Panc1 (cell line): ENCODE measurements around the gene NECAB2. TPM values are rescaled to one million over a fixed set of nuclear protein-coding genes. Genes with fewer than 3 reads are reported as not detected.

Experiments
- ATAC-seq: fragments of 200-7000 bp; cut with Tn5 transposase; 2 replicates; pipeline ENCODE4 v1.9.1; 2020; ENCODE audit warnings: mild to moderate bottlenecking, moderate library complexity
- BruUV-seq: library from RNA; stranded (reverse); fragments of 400-500 nt; replicated peaks from 2 replicates; lab custom pipeline; 2021; lab: Mats Ljungman, UMichigan
- CTCF ChIA-PET: fragments of 300-600 bp; sonication (Branson Sonifier 250); formaldehyde crosslinking; loops from one replicate; lab custom pipeline; 2022; ENCODE audit warnings: antibody characterized with exemption; lab: Charles Lee
- POLR2A ChIA-PET: fragments of 300-600 bp; sonication (Branson Sonifier 250); formaldehyde crosslinking; loops from one replicate; lab custom pipeline; 2022; ENCODE audit warnings: antibody characterized with exemption; lab: Charles Lee
- DNase-seq: peaks from one replicate; pipeline ENCODE4 v3.0.0-alpha.2; 2010; ENCODE audit warnings: low read depth, low spot score
- H3K27ac ChIP-seq: 2 replicates; pipeline ENCODE4 v1.5.1; 2011; ENCODE audit warnings: mild to moderate bottlenecking, low read length, inconsistent platforms
- H3K27me3 ChIP-seq: fragments of 200-500 bp; sonication (Bioruptor generic); 2 replicates; pipeline ENCODE4 v1.6.0; 2014; ENCODE audit warnings: low read length, inconsistent platforms; ENCODE audit not compliant: control insufficient read depth, insufficient read depth
- H3K36me3 ChIP-seq: fragments of 200-500 bp; sonication (Bioruptor generic); 2 replicates; pipeline ENCODE4 v1.5.1; 2014; ENCODE audit warnings: inconsistent platforms, mild to moderate bottlenecking, low read length, moderate library complexity; ENCODE audit not compliant: control insufficient read depth, insufficient read depth
- H3K4me1 ChIP-seq: 2 replicates; pipeline ENCODE4 v1.5.1; 2011; ENCODE audit warnings: inconsistent platforms, mild to moderate bottlenecking, low read length, moderate library complexity; ENCODE audit not compliant: control insufficient read depth, insufficient read depth
- H3K4me3 ChIP-seq, 2 experiments: 2 replicates each; pipeline ENCODE4 v1.5.1; 2011 to 2012; ENCODE audit warnings: low read depth in 2 of 2, low read length in 2 of 2, mild to moderate bottlenecking in 2 of 2, inconsistent platforms in 1 of 2, moderate library complexity in 1 of 2
- H3K9me3 ChIP-seq: fragments of 200-500 bp; sonication (Bioruptor generic); 2 replicates; pipeline ENCODE4 v1.5.1; 2014; ENCODE audit warnings: low read depth, mild to moderate bottlenecking, inconsistent platforms, low read length, moderate library complexity; ENCODE audit not compliant: control insufficient read depth, insufficient read depth
- POLR2AphosphoS5 ChIP-seq: IDR thresholded peaks from 2 replicates; pipeline ENCODE4 v1.6.1; 2012; ENCODE audit warnings: mild to moderate bottlenecking, low read depth, low read length, moderate library complexity
- REST ChIP-seq, 2 experiments: IDR thresholded peaks; 2 replicates each; pipeline ENCODE4 v1.6.1; 2011 to 2012; ENCODE audit warnings: low read depth in 2 of 2, control low read depth in 1 of 2, low read length in 1 of 2, mild to moderate bottlenecking in 1 of 2, moderate library complexity in 1 of 2; ENCODE audit not compliant: insufficient read depth in 1 of 2
- SIN3A ChIP-seq: IDR thresholded peaks from 2 replicates; pipeline ENCODE4 v1.6.1; 2012; ENCODE audit warnings: low read depth, mild to moderate bottlenecking, low read length, moderate library complexity, borderline replicate concordance; ENCODE audit not compliant: insufficient read depth
- TCF7L2 ChIP-seq: IDR thresholded peaks from 2 replicates; pipeline ENCODE4 v1.6.1; 2011; ENCODE audit warnings: mild to moderate bottlenecking, low read depth, low read length, inconsistent platforms
- in situ Hi-C: cut with HindIII; loops from 2 replicates; pipeline ENCODE4 v1.10.0; 2016; ENCODE audit warnings: low sequenced_read_pairs, low pct_unique_long_range_greater_than_20kb
- intact Hi-C: fragments of 100-400 bp; cut with micrococcal nuclease; formaldehyde crosslinking; loops from one replicate; pipeline ENCODE4 v1.10.0; 2022; ENCODE audit not compliant: unreplicated experiment
- total RNA-seq: library from RNA; stranded (reverse); gene quantifications from one replicate; pipeline ENCODE4 v1.2.1, GENCODE V29; 2021; ENCODE audit not compliant: unreplicated experiment
- TF ChIP-seq, protein P1 (sequence below): fragments of 450-650 bp; IDR thresholded peaks from 2 replicates; pipeline ENCODE4 v1.5.1; 2017; ENCODE audit warnings: mild to moderate bottlenecking

The NECAB2 gene
- total RNA-seq, 1 experiment from 2014 or later: 0.33 TPM

DNA sequence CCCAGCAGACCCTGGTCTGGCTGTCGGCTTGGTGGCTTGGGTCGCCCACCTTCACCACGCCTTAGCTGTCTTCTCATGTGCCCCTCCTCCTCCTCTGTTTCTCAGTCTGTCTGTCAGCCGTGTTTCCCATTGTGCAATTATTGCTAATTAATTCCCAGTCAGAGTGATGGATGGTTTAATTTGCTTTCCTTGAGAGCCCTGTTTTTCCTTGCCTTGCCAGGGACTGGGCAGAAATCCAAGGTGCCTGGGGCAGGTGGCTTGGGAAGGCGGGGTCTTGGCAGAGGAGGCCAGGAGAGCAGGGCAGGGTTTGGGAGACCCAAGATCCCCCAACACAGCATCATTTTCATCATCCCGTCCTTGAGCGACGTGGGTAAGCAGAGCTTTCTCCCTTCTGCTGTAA lies 21.3 kb downstream of the NECAB2 start:
- CTCF ChIA-PET: no interaction called here

DNA sequence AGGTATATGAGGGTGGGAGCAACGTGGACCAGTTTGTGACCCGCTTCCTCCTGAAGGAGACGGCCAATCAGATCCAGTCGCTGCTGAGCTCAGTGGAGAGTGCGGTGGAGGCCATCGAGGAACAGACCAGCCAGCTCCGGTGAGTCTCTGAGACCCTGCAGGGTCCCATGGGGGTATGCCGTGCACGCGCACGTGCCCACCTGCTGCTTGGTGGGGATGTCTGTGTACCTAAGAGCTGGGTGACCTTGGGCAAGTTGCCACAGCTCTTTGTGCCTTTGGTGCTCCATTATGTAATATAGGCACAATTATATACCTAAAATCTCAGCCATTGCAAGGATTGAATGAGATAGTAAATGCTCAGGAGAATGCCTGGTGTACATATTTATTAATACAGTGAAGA lies 22.4 kb downstream of the NECAB2 start:
- in situ Hi-C loops: no loop called here
- ATAC-seq: no peak
- Histone ChIP-seq H3K4me1 (no peaks in the 10 kb centered on the region), H3K27ac (no peak overlapping the region), H3K27me3 (peaks cover 3% of the 10 kb centered on the region; the same call in 1 of the 2 replicates), H3K9me3 (no peaks in the 10 kb centered on the region), H3K4me3 (no peak overlapping the region), H3K36me3 (no peaks in the 10 kb centered on the region)
- intact Hi-C loops: no loop called here
- ChIA-PET POLR2A (no interaction called here), CTCF (no interaction called here)
- no peak for TF ChIP-seq POLR2AphosphoS5
- no peak for TF ChIP-seq TCF7L2
- TF ChIP-seq, protein P1, sequence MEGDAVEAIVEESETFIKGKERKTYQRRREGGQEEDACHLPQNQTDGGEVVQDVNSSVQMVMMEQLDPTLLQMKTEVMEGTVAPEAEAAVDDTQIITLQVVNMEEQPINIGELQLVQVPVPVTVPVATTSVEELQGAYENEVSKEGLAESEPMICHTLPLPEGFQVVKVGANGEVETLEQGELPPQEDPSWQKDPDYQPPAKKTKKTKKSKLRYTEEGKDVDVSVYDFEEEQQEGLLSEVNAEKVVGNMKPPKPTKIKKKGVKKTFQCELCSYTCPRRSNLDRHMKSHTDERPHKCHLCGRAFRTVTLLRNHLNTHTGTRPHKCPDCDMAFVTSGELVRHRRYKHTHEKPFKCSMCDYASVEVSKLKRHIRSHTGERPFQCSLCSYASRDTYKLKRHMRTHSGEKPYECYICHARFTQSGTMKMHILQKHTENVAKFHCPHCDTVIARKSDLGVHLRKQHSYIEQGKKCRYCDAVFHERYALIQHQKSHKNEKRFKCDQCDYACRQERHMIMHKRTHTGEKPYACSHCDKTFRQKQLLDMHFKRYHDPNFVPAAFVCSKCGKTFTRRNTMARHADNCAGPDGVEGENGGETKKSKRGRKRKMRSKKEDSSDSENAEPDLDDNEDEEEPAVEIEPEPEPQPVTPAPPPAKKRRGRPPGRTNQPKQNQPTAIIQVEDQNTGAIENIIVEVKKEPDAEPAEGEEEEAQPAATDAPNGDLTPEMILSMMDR: no peak
- TF ChIP-seq REST (IDR thresholded peaks at IDR 0.05; ENCODE audit: insufficient read depth in 1 of 2, low read depth in 2 of 2, low read length in 1 of 2): no peak
- TF ChIP-seq SIN3A: no peak
- no peak for DNase-seq
- no TSS peak for BruUV-seq

More for the DNA sequence above, 21.3 kb downstream of the NECAB2 start:
- no peak for ATAC-seq
- TF ChIP-seq POLR2AphosphoS5 (no peak), REST (IDR thresholded peaks at IDR 0.05; ENCODE audit: insufficient read depth in 1 of 2, low read depth in 2 of 2, low read length in 1 of 2) (no peak), SIN3A (no peak), TCF7L2 (no peak)
- TF ChIP-seq, protein P1: no peak
- no peak overlapping the region for H3K4me3 ChIP-seq
- no peaks in the 10 kb centered on the region for H3K36me3 ChIP-seq
- BruUV-seq: no TSS peak
- peaks cover 3% of the 10 kb centered on the region; the same call in 1 of the 2 replicates for H3K27me3 ChIP-seq
- no peaks in the 10 kb centered on the region for H3K4me1 ChIP-seq
- no peak overlapping the region for H3K27ac ChIP-seq
- intact Hi-C loops: no loop called here
- no peak for DNase-seq
- in situ Hi-C loops: no loop called here
- POLR2A ChIA-PET: no interaction called here
- no peaks in the 10 kb centered on the region for H3K9me3 ChIP-seq
